ENCODE results near the gene ALLC.

ALLC gene

GRCh38 chr2:3745920-3746319 lies 87.9 kb downstream of the ALLC start:
- no peaks in the 10 kb centered on the region for H3K36me3 ChIP-seq (ENCODE audit: insufficient read depth, low read length)
- no peaks in the 10 kb centered on the region for H3K27me3 ChIP-seq (ENCODE audit: insufficient read depth, low read length)
- H3K4me3 ChIP-seq (ENCODE audit: low read length), result no peak overlapping the region
- no peaks in the 10 kb centered on the region for H3K9me3 ChIP-seq (ENCODE audit: insufficient read depth, low read depth, low read length)
- no peaks in the 10 kb centered on the region for H3K4me1 ChIP-seq (ENCODE audit: insufficient read depth, low read length)
- WGBS, result 90% methylated on average over 12 of the region's 12 CpGs
- no peak overlapping the region for H3K9ac ChIP-seq (ENCODE audit: low read depth, low read length)
- no peak overlapping the region for H3K27ac ChIP-seq (ENCODE audit: low read depth, low read length)

GRCh38 chr2:3747032-3747654 lies 89.1 kb downstream of the ALLC start:
- H3K9me3 ChIP-seq (ENCODE audit: insufficient read depth, low read depth, low read length), result no peaks in the 10 kb centered on the region
- no peak overlapping the region for H3K27ac ChIP-seq (ENCODE audit: low read depth, low read length)
- 94% methylated on average over 20 of the region's 20 CpGs for WGBS
- no peaks in the 10 kb centered on the region for H3K27me3 ChIP-seq (ENCODE audit: insufficient read depth, low read length)
- no peak overlapping the region for H3K4me3 ChIP-seq (ENCODE audit: low read length)
- no peaks in the 10 kb centered on the region for H3K4me1 ChIP-seq (ENCODE audit: insufficient read depth, low read length)
- no peaks in the 10 kb centered on the region for H3K36me3 ChIP-seq (ENCODE audit: insufficient read depth, low read length)
- H3K9ac ChIP-seq (ENCODE audit: low read depth, low read length), result no peak overlapping the region

- H3K27ac ChIP-seq (ENCODE audit: low read depth, low read length), result no peak overlapping the region
- H3K9ac ChIP-seq (ENCODE audit: low read depth, low read length), result no peak overlapping the region
- 88% methylated on average over 9 of the region's 9 CpGs for WGBS
- no peaks in the 10 kb centered on the region for H3K4me1 ChIP-seq (ENCODE audit: insufficient read depth, low read length)
- H3K27me3 ChIP-seq (ENCODE audit: insufficient read depth, low read length), result no peaks in the 10 kb centered on the region
- H3K36me3 ChIP-seq (ENCODE audit: insufficient read depth, low read length), result no peaks in the 10 kb centered on the region
- H3K4me3 ChIP-seq (ENCODE audit: low read length), result no peak overlapping the region
- H3K9me3 ChIP-seq (ENCODE audit: insufficient read depth, low read depth, low read length), result no peaks in the 10 kb centered on the region
These were observed 89.8 kb downstream of the ALLC start for GRCh38 chr2:3747826-3748225.

GRCh38 chr2:3749201-3749600 lies 91.2 kb downstream of the ALLC start:
- Histone ChIP-seq H3K36me3 (ENCODE audit: insufficient read depth, low read length) (no peaks in the 10 kb centered on the region), H3K27ac (ENCODE audit: low read depth, low read length) (no peak overlapping the region), H3K4me3 (ENCODE audit: low read length) (no peak overlapping the region), H3K9me3 (ENCODE audit: insufficient read depth, low read depth, low read length) (no peaks in the 10 kb centered on the region), H3K4me1 (ENCODE audit: insufficient read depth, low read length) (no peaks in the 10 kb centered on the region; the same call in 1 of the 2 replicates), H3K9ac (ENCODE audit: low read depth, low read length) (no peak overlapping the region), H3K27me3 (ENCODE audit: insufficient read depth, low read length) (no peaks in the 10 kb centered on the region)
- 95% methylated on average over 7 of the region's 7 CpGs for WGBS

- no peaks in the 10 kb centered on the region; the same call in 1 of the 2 replicates for H3K4me1 ChIP-seq (ENCODE audit: insufficient read depth, low read length)
- H3K9me3 ChIP-seq (ENCODE audit: insufficient read depth, low read depth, low read length), result no peaks in the 10 kb centered on the region
- WGBS, result 92% methylated on average over 7 of the region's 7 CpGs
- no peak overlapping the region for H3K27ac ChIP-seq (ENCODE audit: low read depth, low read length)
- no peaks in the 10 kb centered on the region for H3K27me3 ChIP-seq (ENCODE audit: insufficient read depth, low read length)
- no peak overlapping the region for H3K9ac ChIP-seq (ENCODE audit: low read depth, low read length)
- no peaks in the 10 kb centered on the region for H3K36me3 ChIP-seq (ENCODE audit: insufficient read depth, low read length)
- no peak overlapping the region for H3K4me3 ChIP-seq (ENCODE audit: low read length)
These were observed 93.3 kb downstream of the ALLC start for GRCh38 chr2:3751251-3751650.

- Histone ChIP-seq H3K27ac (ENCODE audit: low read depth, low read length) (no peak overlapping the region), H3K4me1 (ENCODE audit: insufficient read depth, low read length) (no peaks in the 10 kb centered on the region; the same call in 1 of the 2 replicates), H3K36me3 (ENCODE audit: insufficient read depth, low read length) (no peaks in the 10 kb centered on the region), H3K9ac (ENCODE audit: low read depth, low read length) (no peak overlapping the region), H3K9me3 (ENCODE audit: insufficient read depth, low read depth, low read length) (no peaks in the 10 kb centered on the region), H3K4me3 (ENCODE audit: low read length) (no peak overlapping the region), H3K27me3 (ENCODE audit: insufficient read depth, low read length) (no peaks in the 10 kb centered on the region)
- WGBS, result 72% methylated on average over 5 of the region's 5 CpGs
These were observed 93.8 kb downstream of the ALLC start for GRCh38 chr2:3751806-3752205.
